Neural cell (in vitro differentiated cells): ENCODE data around the gene VPS26A. TPM values are rescaled to one million over a fixed set of nuclear protein-coding genes. Genes with fewer than 3 reads are reported as not detected.

ENCODE experiments used
- H2AFZ ChIP-seq: fragments of 200-600, 300-800 bp; sonication (generic), shearing (Covaris generic); 2 replicates; pipeline ENCODE4 v1.6.0; 2014; ENCODE audit warnings: low read depth, mild to moderate bottlenecking, antibody characterized with exemption, low read length, moderate library complexity
- H3F3A ChIP-seq: fragments of 200-600 bp; shearing (Covaris generic); 2 replicates; pipeline ENCODE4 v1.6.1; 2016; ENCODE audit warnings: mild to moderate bottlenecking, moderate library complexity, mixed read lengths, antibody characterized with exemption, low read length; ENCODE audit not compliant: insufficient read depth, poor library complexity, severe bottlenecking
- H3K27ac ChIP-seq: fragments of 200-600, 300-800 bp; sonication (generic), shearing (Covaris generic); 2 replicates; pipeline ENCODE4 v1.5.1; 2014; ENCODE audit warnings: mild to moderate bottlenecking, low read length, moderate library complexity
- H3K27me3 ChIP-seq: fragments of 300-800, 200-600 bp; sonication (generic), shearing (Covaris generic); 2 replicates; pipeline ENCODE4 v1.6.0; 2014; ENCODE audit warnings: mild to moderate bottlenecking, low read depth, low read length, moderate library complexity; ENCODE audit not compliant: insufficient read depth
- H3K36me3 ChIP-seq: fragments of 300-800, 200-600 bp; sonication (generic), shearing (Covaris generic); 2 replicates; pipeline ENCODE4 v1.5.1; 2014; ENCODE audit warnings: mild to moderate bottlenecking, antibody characterized with exemption, low read length, moderate library complexity; ENCODE audit not compliant: insufficient read depth
- H3K4me2 ChIP-seq: fragments of 300-800, 200-600 bp; sonication (generic), shearing (Covaris generic); 2 replicates; pipeline ENCODE4 v1.6.0; 2014; ENCODE audit warnings: mild to moderate bottlenecking, low read length
- H3K4me3 ChIP-seq: fragments of 300-800, 200-600 bp; sonication (generic), shearing (Covaris generic); 2 replicates; pipeline ENCODE4 v1.5.1; 2014; ENCODE audit warnings: mild to moderate bottlenecking, low read length, moderate library complexity
- H3K79me2 ChIP-seq: fragments of 200-600 bp; shearing (Covaris generic); replicated peaks from 2 replicates; pipeline ENCODE4 v1.6.0; 2014; ENCODE audit warnings: mild to moderate bottlenecking, low read length, moderate library complexity; ENCODE audit not compliant: insufficient read depth
- H3K9ac ChIP-seq: fragments of 300-800, 200-600 bp; sonication (generic), shearing (Covaris generic); 2 replicates; pipeline ENCODE4 v1.6.1; 2016; ENCODE audit warnings: mild to moderate bottlenecking, low read length, mixed read lengths
- H3K9me2 ChIP-seq: fragments of 200-600 bp; shearing (Covaris generic); 2 replicates; pipeline ENCODE4 v1.6.1; 2016; ENCODE audit warnings: mild to moderate bottlenecking, low read length, mixed read lengths; ENCODE audit not compliant: insufficient read depth
- H3K9me3 ChIP-seq: fragments of 200-600, 300-800 bp; sonication (generic), shearing (Covaris generic); 2 replicates; pipeline ENCODE4 v1.6.1; 2016; ENCODE audit warnings: mild to moderate bottlenecking, mixed run types, low read length, moderate library complexity, mixed read lengths
- H4K20me1 ChIP-seq: fragments of 200-600 bp; shearing (Covaris generic); 2 replicates; pipeline ENCODE4 v1.6.1; 2016; ENCODE audit warnings: mild to moderate bottlenecking, mixed run types; ENCODE audit not compliant: insufficient read depth
- EP300 ChIP-seq: fragments of 450-650 bp; conservative IDR thresholded peaks from 2 replicates; pipeline ENCODE4 v1.6.1; 2014; ENCODE audit warnings: antibody characterized with exemption, mild to moderate bottlenecking, moderate library complexity; ENCODE audit not compliant: poor library complexity, severe bottlenecking
- EZH2 ChIP-seq: fragments of 200-600, 300-800 bp; shearing (Covaris generic), sonication (generic); IDR thresholded peaks from 2 replicates; pipeline ENCODE4 v1.6.1; 2014; ENCODE audit warnings: antibody characterized with exemption, low read length, borderline replicate concordance, mild to moderate bottlenecking; ENCODE audit not compliant: insufficient read depth, poor library complexity, severe bottlenecking
- MXI1 ChIP-seq: fragments of 450-650 bp; conservative IDR thresholded peaks from 2 replicates; pipeline ENCODE4 v1.6.1; 2014; ENCODE audit warnings: antibody characterized with exemption, mild to moderate bottlenecking; ENCODE audit not compliant: poor library complexity, severe bottlenecking
- POLR2AphosphoS5 ChIP-seq: IDR thresholded peaks from 2 replicates; pipeline ENCODE4 v1.6.1; 2012
- RAD21 ChIP-seq: fragments of 450-650 bp; conservative IDR thresholded peaks from 2 replicates; pipeline ENCODE4 v1.6.1; 2014; ENCODE audit warnings: antibody characterized with exemption, mild to moderate bottlenecking, moderate library complexity
- SMC3 ChIP-seq: fragments of 450-650 bp; conservative IDR thresholded peaks from 2 replicates; pipeline ENCODE4 v1.6.1; 2014; ENCODE audit warnings: antibody characterized with exemption, mild to moderate bottlenecking, moderate library complexity; ENCODE audit not compliant: poor library complexity
- TAF1 ChIP-seq: IDR thresholded peaks from 2 replicates; pipeline ENCODE4 v1.6.1; 2012; ENCODE audit warnings: low read depth
- polyA minus RNA-seq: library from RNA; depleted of rRNA, polyadenylated mRNA; stranded (reverse); fragments of >200 nt; gene quantifications from 2 replicates; pipeline ENCODE4 v1.2.3, GENCODE V29; 2014
- polyA plus RNA-seq: library from polyadenylated mRNA; depleted of rRNA; stranded (reverse); fragments of >200 nt; gene quantifications from 2 replicates; pipeline ENCODE4 v1.2.3, GENCODE V29; 2014
- TF ChIP-seq, protein P1 (sequence below): fragments of 450-650 bp; IDR thresholded peaks from 2 replicates; pipeline ENCODE4 v1.5.1; 2014; ENCODE audit warnings: antibody characterized with exemption, mild to moderate bottlenecking, moderate library complexity; ENCODE audit not compliant: poor library complexity, severe bottlenecking
- TF ChIP-seq, protein P2 (sequence below): IDR thresholded peaks from 2 replicates; pipeline ENCODE4 v1.6.1; 2012; ENCODE audit warnings: borderline replicate concordance

VPS26A gene
- polyA plus RNA-seq (44.2 and 48.9 TPM in 2 replicates), polyA minus RNA-seq (65.7 and 77.2 TPM in 2 replicates)

DNA sequence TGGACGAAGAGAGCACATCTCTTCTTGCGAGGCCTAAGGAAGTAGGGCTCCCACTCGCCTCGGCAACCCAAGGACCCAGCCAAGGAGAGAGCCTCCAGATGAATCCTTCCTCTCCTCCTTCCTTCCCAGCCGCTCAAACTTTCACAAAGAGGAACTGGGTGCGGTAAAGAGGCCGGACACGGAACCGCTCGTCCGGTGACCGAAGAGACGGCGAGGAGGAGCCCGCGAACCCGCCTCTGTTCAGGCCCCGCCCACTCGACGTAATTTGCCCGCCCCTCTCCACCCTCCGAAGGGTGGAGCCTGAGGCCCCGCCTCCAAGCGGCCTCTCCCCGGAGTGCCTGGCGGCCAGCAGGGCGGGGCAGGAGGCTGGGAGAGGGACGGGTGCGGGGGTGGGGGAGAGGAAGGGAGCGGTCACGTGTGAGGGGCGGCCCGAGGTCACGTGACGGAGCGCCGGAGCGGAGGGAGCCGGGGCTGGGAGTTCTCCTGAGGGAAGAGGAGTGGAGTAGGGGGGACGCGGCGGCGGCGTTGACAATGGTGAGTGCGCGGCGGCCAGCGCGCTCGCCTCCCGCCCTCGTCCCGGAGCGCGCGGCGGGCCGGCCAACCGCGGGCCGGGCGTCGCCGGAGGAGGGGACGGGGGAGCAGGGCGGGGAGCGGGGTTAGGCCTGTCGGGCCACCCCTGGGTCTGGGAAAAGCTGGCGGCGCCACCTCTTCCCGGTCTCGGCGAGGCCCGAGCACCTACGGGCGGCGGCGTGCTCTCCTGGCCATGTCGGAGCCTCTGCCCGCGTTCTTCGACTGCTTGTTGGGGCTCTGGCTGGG is at the start of gene VPS26A:
TSS of gene VPS26A (plus strand) at position 432 of the 816 bp plus-strand sequence. CDS start at position 532, 100 bp downstream.
- Histone ChIP-seq H4K20me1 (no peaks in the 10 kb centered on the region), H2AFZ (peak within 1 kb of the TSS; percentile 74), H3K4me3 (peak within 1 kb of the TSS; percentile 96), H3K4me2 (peak within 1 kb of the TSS; percentile 82), H3K9me3 (no peaks in the 10 kb centered on the region), H3K36me3 (no peaks in the 10 kb centered on the region), H3K9me2 (no peaks in the 10 kb centered on the region), H3K27ac (peak within 1 kb of the TSS; percentile 84), H3K79me2 (peaks cover 38% of the 10 kb centered on the region), H3K27me3 (no peaks in the 10 kb centered on the region), H3F3A (peaks cover 10% of the 10 kb centered on the region), H3K9ac (peak within 1 kb of the TSS; percentile 80)
- TF ChIP-seq, protein P1, sequence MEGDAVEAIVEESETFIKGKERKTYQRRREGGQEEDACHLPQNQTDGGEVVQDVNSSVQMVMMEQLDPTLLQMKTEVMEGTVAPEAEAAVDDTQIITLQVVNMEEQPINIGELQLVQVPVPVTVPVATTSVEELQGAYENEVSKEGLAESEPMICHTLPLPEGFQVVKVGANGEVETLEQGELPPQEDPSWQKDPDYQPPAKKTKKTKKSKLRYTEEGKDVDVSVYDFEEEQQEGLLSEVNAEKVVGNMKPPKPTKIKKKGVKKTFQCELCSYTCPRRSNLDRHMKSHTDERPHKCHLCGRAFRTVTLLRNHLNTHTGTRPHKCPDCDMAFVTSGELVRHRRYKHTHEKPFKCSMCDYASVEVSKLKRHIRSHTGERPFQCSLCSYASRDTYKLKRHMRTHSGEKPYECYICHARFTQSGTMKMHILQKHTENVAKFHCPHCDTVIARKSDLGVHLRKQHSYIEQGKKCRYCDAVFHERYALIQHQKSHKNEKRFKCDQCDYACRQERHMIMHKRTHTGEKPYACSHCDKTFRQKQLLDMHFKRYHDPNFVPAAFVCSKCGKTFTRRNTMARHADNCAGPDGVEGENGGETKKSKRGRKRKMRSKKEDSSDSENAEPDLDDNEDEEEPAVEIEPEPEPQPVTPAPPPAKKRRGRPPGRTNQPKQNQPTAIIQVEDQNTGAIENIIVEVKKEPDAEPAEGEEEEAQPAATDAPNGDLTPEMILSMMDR = peak; percentile 87
- TF ChIP-seq MXI1 (peak; percentile 73), EZH2 (no peak), EP300 (no peak), POLR2AphosphoS5 (peak; percentile 87), SMC3 (peak; percentile 83), TAF1 (peak; percentile 75), RAD21 (peak; percentile 78)
- TF ChIP-seq, protein P2, sequence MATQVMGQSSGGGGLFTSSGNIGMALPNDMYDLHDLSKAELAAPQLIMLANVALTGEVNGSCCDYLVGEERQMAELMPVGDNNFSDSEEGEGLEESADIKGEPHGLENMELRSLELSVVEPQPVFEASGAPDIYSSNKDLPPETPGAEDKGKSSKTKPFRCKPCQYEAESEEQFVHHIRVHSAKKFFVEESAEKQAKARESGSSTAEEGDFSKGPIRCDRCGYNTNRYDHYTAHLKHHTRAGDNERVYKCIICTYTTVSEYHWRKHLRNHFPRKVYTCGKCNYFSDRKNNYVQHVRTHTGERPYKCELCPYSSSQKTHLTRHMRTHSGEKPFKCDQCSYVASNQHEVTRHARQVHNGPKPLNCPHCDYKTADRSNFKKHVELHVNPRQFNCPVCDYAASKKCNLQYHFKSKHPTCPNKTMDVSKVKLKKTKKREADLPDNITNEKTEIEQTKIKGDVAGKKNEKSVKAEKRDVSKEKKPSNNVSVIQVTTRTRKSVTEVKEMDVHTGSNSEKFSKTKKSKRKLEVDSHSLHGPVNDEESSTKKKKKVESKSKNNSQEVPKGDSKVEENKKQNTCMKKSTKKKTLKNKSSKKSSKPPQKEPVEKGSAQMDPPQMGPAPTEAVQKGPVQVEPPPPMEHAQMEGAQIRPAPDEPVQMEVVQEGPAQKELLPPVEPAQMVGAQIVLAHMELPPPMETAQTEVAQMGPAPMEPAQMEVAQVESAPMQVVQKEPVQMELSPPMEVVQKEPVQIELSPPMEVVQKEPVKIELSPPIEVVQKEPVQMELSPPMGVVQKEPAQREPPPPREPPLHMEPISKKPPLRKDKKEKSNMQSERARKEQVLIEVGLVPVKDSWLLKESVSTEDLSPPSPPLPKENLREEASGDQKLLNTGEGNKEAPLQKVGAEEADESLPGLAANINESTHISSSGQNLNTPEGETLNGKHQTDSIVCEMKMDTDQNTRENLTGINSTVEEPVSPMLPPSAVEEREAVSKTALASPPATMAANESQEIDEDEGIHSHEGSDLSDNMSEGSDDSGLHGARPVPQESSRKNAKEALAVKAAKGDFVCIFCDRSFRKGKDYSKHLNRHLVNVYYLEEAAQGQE = peak; percentile 68

DNA sequence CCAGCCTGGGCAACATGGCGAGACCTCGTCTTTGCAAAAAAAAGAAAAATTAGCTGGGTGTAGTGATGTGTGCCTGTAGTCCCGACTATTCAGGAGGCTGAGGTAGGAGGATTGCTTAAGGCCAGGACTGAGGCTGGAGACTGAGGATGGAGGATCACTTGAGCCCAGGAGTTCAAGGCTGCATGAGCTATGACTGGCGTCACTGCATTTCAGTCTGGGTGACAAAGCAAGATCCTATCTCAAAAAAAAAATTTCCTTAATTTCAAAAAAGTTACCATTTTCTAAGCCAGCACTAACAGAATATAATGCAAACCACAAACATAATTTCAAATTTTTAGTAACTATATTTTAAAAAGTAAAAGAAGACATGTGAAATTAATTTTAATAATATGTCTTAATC is 49.4 kb upstream of the VPS26A start:
- no peaks in the 10 kb centered on the region for H3K36me3 ChIP-seq
- no peak overlapping the region for H3K9ac ChIP-seq
- no peaks in the 10 kb centered on the region for H3K79me2 ChIP-seq
- TF ChIP-seq, protein P1 = no peak
- H3K4me3 ChIP-seq = no peak overlapping the region
- H3F3A ChIP-seq = no peaks in the 10 kb centered on the region
- no peak overlapping the region for H2AFZ ChIP-seq
- no peaks in the 10 kb centered on the region for H4K20me1 ChIP-seq
- H3K27ac ChIP-seq = no peak overlapping the region
- no peak overlapping the region for H3K4me2 ChIP-seq
- H3K9me2 ChIP-seq = no peaks in the 10 kb centered on the region
- H3K27me3 ChIP-seq = no peaks in the 10 kb centered on the region
- H3K9me3 ChIP-seq = no peaks in the 10 kb centered on the region
